Activated naive CD8-positive, alpha-beta T cell treated with anti-CD3 and anti-CD28 coated beads, Interleukin-2, amount 50 U/mL, for 16 hours (primary cell): Measurements from ENCODE around the gene AXL.

ENCODE experiments used
- DNase-seq: peaks from one replicate; pipeline ENCODE4 v3.0.0-alpha.2; 2020; ENCODE audit warnings: low read depth, low spot score

AXL gene

DNA sequence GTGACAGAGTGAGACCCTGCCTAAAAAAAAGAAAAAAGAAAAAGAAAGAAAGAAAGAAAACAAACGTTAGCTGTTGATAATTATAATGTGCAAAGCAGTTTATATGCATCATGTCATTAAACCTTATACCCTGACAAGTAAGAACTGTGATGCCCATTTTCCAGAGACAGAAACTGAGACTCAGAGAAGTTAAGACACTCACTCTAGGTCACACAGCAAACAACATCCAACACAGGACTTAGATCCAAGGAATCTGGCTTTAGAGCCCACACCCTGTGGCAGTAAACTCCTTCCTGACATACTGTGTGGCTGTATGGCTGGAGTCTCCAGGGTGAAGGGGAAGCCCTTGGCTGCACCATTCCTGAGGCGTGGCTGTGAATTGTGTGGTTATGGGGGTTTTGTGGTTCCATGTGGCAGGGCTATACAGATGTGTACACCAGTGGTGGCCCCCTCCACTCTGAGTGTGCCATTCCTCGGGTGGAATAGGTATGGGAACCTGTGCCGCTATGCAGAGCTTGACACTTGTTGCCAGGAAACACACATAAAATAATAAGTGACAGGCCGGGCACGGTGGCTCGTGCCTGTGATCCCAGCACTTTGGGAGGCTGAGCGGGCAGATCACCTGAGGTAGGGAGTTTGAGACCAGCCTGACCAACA, 15.6 kb downstream of the AXL start:
- no peak for DNase-seq

DNA sequence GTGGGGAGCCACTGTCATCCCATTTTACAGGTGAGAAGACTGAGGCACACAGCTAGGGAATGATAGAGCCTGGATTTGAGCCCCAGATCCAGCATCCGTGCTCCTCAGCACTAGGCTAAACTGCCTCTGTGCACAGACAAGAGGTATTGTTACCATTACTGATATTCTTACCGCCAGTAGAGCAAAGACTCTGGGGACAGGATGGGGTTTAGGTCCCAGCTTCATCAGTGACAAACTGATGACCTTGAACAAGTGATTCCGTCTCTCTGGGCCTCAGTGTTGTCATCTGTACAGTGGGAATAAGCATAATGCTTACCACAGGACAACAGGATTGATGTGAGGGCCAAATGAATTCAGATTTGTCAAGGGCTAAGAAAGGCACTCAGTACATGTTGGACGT, 16.5 kb downstream of the AXL start:
- DNase-seq, result no peak

DNA sequence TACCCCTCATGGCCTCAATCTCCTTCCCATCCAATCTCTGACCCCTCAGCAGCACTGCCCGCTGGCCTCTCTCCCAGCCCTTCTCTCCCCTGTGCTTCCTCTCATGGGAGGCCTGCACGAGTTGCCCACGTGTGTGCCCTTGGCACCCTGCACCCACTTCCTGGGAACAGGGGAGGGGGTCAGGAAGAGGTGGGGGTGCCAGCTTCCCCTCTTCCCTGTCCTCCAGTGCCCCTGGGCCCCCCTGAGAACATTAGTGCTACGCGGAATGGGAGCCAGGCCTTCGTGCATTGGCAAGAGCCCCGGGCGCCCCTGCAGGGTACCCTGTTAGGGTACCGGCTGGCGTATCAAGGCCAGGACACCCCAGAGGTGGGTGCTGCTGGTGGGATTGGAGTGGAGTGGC, 19.2 kb downstream of the AXL start:
- DNase-seq, result no peak

DNA sequence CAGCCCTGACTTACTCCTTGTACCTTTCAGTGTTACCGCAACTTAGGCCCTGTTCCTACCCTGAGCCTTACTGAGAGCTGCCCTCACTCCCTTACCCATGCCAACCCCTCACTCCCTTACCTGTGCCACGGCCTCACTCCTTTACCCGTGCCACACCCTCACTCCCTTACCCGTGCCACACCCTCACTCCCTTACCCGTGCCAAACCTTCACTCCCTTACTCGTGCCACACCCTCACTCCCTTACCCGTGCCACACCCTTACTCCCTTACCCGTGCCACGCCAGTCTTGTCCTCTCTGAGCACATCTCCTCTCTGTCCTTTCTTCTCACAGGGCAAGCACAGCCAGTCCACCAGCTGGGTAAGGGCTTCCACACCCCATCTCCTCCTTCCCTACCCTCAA, 20.3 kb downstream of the AXL start:
- no peak for DNase-seq

DNA sequence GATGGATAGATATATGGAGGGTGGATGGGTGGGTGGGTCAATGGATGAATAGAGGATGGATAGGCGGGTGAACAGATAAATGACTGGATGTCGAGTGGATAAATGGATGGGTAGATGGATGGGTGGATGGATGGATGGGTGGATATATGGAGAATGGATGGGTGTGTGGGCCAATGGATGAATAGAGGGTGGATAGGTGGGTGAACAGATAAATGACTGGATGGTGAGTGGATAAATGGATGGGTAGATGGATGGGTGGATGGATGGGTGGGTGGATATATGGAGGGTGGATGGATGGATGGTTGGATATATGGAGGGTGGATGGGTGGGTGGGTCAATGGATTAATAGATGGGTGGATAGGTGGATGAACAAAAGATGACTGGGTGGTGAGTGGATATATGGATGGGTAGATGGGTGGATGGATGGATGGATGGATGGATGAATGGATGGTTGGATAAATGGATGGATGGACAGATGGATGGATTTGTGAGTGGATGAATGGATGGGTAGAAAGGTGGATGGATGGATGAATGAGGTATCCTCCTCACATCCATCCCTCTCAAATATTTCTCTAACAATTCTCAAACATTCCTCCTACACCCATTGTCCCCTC, 21.0 kb downstream of the AXL start:
- no peak for DNase-seq

DNA sequence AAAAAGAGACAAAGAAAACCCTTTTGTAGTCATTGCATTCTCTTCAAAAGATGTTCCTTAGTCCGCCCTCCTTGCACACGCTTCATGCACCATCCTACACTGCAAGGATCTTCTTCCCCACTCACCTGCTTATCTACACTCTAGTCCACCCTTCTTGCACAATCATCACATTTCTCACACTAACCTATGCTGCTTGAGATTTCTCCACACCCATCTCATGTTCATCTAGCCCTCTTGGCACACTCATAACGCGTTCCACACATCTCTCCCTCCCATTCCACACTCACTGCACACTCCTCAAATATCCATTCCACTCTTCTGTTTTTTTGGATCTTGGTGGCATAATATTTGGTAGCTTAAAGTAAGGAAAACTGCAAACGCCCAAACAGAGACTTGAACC, 22.8 kb downstream of the AXL start:
- DNase-seq, result no peak

DNA sequence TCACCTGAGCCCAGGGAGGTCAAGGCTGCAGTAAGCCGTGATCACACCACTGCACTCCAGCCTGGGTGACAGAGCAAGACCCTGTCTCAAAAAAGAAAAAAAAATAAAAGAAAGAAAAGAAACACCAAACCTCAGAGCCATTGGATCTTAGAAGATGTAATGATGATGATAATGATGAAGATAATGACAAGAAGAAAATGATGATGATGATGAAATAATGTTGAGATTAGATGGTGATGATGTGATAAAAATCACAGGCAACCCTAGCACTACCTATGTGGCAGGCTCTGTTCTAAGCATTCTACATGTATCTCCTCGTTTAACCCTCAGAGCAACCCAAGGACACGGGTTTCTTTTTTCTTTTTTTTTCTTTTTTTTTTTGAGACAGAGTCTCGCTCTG, 25.1 kb downstream of the AXL start:
- DNase-seq, result no peak

DNA sequence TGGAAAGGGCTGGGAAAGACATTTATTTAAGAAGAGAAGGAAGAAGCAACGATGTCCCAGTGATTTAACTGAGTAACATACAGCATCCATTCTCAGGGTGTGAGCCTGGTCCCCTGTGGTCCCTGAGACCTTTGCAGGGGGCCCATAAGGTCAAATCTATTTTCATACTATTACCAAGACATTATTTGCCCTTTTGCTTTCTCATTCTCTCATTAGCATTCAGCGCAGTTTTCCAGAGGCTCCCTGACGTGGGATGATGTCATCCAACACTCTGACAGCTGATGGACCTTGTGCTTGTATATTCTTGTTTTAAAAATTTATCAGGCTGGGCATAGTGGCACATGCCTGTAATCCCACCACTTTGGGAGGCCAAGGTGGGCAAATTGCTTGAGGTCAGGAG, 26.8 kb downstream of the AXL start:
- DNase-seq, result no peak

DNA sequence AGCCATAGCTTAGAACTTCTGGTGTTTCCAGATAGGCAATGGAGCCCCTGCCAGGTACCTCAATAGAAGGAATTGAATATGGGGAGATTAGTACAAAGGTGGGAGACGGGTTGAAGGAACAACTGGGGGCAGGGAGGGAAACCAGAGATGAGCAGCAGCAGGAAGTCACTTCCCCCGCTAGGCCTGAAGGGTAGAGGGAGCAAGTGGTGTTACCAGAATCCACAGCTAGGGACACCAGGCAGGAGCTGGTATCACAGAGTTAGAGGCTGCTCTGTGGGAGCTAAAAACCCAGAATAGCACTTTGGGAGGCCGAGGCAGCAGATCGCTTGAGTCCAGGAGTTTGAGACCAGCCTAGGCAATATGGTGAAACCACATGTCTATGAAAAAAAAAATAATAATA, 29.9 kb downstream of the AXL start:
- no peak for DNase-seq

DNA sequence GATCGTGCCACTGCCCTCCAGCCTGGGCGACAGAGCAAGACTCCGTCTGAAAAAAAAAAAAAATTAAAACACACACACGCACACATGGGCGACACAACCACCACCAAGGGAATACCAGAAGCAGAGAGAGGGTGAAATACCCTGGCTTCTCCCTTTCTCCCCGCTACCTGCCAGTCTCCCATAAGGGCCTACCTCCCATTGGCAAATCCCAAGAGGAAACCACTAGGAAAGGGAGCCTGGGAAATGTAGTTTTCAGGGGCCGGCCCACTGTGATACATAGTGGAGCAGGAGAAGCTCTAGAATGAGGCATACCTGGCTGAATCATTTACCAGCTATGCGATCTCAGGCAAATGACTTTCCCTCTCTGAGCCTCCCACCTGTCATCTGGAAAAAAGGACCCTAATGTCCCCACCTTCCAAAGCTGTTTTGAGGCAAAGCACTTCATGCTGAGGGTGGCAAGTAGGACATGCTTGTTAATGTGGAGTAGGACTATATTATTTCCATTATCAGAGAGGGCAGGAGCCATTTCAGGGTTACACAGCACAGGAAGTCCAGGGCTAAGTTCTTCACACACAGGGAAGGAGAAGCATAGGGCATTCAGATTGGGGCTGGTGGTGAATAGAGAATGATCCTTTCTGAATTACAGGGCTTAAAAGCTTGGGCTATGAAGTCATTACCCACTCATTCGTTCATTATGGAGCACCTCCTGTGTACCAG, 30.8 kb downstream of the AXL start:
- DNase-seq, result no peak

DNA sequence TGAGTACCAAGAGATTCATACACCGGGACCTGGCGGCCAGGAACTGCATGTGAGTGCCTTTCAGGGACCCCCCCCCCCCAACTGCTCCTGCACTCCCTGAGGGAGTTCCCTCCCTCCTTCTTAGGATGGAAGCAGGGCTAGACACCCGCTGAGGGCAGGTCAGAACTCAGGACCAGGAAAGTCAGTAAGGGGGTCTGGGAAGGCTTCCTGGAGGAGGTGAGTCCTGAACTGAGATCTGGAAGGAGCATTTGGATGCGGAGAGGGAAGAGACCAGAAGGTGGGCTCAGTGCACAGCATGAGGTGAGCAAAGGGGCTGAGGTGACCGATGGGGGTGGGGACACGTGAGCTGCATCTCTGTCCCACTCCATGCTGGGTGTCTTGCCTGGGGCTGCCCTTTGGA, 34.6 kb downstream of the AXL start:
- no peak for DNase-seq

DNA sequence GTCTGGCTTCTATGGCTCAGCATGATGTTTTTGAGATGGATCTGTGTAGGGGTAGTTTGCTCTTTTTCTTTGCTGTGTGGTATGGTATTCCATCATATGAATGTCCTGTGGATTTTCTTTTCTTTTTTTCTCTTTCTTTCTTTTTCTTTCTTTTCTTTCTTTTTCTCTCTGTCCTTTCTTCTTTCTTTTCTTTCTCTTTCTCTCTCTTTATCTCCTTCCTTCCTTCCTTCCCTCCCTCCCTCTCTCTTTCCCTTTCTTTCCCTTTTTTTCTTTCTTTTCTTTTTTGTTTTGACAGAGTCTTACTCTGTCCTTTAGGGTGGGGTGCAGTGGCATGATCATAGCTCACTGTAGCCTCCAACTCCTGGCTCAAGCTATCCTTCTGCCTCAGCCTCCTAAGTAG, 36.1 kb downstream of the AXL start:
- DNase-seq, result no peak

DNA sequence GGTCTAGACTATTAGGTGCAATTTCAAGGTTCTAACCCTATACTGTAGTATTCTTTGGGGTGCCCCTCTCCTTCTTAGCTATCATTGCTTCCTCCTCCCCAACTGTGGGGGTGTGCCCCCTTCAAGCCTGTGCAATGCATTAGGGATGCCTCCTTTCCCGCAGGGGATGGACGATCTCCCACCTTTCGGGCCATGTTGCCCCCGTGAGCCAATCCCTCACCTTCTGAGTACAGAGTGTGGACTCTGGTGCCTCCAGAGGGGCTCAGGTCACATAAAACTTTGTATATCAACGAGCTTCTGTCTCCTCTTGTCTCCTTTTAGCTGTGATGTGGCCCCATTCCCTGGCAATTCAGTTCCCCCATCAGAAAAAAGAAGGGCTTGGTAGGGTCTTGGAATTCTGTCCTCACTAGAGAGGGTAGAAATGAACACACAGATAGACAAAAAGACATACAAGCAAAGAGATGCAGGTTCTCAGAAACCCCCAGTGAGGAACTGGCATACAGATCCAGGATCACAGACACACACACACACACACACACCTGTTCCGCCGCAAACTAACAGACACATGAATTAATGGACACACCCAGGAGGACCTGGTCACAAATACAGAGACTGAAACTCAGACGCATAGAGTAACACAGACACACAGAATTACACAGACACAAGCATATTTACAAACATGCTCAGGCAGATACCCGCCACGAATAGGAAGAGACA, 42.6 kb downstream of the AXL start:
- DNase-seq, result no peak

DNA sequence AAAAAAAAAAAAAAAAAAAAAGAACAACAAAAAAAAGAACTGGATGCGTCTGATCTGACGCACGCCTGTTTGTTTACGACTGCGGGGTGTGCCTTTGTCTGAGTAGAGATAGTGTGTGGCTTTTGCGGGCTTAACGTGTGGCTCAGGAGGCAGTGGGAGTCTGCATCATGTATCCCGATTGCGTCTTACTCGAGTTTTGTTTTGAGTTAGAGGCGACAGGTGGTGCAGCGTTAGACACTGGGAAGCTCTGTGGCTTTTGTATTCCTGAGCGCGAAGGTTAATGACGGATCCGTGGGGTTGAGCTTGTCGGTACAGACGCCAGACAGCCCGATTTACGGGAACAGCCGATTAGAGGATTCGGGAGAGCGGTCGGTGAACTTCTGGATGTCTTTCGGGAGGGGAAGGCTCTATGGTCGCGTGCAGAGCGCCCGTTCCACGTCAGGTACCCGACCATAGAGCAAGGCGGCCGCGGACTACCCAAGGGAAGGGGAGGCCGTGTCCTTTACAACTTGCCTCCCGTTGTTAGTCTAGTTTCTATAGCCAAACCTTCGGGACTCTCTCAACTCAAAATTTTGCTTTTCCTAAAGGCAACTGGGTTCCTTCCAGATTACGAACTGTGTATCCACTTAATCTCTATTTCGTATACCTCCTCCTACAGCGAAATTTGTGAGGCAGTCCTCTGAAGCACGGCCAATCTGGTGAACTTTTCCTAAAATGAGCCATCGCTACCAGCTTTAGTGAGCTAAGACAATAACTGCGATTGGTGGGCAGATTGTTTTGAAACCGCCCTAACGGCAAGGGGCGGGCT, 44.2 kb downstream of the AXL start:
- DNase-seq, result peak; percentile 60

DNA sequence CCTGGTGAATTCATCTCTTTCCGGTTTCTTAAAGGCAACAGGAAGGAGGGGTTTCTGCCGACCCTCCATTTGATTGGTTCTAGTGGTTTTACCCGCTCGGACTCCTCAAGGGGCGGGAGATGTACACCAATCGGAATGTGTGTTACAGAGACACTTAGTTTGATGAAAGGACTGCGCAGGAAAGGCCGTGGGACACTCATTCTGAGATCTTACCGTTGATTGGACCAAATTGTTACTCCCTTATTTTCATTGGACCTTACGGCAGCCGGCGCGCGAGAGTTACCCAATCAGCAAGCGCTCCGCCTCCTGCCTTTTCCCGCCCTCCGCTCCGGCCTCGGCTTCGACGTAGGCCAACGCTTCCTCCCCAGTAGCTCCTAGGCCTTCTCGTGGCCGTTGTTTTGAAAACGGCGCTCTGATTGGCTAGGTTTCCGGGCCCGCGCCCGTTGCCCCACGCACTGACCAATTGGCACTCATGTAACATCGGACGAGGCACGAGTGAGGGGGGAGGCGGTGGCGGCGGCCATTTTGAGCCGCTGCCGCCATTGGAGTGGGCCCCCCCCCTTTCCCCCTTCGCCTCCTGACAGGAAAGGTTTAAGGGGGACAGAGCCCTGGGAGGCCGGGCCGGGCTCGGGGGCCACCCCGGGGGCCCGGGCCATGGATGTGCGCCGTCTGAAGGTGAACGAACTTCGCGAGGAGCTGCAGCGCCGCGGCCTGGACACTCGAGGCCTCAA, 45.0 kb downstream of the AXL start, which contains the start of gene HNRNPUL1:
Gene HNRNPUL1 (plus strand): TSS at position 523 of the 731 bp plus-strand sequence. CDS start 132 bp downstream, at position 655.
- peak; percentile 97 for DNase-seq

DNA sequence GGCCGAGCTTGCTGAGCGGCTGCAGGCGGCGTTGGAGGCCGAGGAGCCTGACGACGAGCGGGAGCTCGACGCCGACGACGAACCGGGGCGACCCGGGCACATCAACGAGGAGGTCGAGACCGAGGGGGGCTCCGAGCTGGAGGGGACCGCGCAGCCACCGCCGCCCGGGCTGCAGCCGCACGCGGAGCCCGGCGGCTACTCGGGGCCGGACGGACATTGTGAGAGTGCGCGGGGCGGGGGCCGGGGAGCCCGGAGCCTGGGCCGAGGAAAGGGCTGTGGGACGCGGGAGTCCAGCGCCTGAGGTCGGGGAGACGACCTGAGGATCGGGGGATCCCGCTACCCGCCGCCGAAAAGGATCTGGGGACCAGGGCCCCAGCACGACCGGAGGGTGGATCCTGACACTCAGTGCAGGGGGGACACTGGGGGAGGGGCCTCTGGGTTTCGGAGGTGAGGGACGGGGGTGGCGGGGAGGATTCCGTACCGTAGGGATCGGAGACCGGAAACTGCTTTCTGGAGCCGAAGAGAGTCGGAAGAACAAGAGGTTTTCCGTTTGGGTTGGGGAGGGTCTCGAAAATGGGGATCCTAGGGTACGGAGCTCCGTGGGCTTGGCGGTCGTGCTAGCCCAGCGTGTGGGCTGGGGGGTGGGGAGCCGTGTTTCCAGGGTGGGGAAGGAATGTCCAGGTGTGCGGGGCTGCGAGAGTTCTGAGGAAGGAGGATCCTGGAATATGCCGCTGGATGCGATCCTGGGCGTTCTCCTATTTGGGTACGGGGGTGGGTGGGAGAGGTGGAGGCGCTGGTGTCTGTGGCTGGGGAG, 45.8 kb downstream of the AXL start:
- DNase-seq, result peak; percentile 41

DNA sequence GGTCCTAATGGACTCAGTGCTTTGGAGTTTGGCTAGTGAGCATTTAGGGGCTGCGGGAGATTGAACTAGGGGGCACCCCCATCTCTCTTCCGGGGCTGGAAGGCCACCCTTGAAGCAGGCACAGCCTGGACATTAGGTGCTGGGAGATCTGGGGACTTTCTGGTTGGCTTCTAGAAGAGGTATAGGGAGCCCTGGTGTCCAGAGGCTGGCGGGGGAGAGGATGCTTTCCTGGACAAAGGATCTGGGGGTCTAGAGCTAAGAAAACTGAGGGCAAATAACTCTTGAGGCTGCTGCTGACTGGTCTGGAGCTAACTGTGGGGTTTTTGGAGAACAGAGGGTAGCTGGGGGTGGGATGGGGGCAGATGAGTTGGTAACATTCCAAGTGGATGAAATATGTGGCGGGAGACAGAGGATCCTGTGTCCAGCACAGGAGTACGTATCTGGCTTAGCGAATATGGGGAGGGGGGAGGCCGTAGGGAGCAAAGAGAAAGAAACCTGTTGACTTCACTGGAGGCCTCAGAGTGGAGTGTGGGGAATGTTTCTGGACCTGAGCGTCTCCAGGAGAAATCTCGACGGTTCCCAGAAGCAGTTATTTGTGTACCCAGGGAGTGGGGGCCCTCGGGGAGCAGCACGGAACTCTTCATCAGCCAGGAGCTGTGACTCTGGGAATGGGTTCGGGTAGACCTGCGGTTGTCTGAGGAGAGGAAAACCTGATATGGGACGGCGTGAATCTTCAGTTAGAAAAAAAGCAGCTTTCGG, 46.6 kb downstream of the AXL start:
- DNase-seq, result no peak

DNA sequence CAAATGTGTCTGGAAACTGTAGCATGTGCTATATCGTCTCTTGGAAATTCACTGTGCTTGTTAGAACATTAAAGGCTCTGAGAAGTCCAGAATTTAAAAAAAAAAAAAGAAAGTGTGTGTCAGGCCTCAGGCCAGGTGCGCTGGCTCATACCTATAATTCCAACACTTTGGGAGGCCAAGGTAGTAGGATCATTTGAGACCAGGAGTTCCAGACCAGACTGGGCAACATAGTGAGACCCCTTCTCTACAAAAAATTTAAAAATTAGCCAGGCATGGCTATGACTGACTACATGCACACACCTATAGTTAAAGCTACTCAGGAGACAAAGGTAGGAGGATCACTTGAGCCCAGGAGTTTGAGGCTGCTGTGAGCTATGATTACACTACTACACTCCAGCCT, 50.0 kb downstream of the AXL start:
- no peak for DNase-seq

DNA sequence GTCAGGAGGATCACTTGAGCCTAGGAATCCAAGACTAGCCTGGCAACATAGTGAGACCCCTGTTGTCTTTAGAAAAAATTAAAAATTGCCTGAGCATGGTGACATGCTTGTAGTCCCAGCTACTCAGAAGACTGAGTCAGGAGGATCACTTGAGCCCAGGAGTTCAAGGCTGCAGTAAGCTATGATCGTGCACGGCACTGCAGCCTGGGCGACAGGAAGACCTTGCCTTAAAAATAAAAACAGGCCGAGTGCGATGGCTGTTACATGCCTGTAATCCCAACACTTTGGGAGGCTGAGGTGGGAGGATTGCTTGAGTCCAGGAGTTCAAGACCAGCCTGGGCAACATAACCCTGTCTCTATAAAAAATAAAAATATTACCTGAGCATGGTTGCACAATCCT, 50.5 kb downstream of the AXL start:
- DNase-seq, result no peak
